Fibroblast of peridontal ligament (primary cell): ENCODE results near the gene FUT2.
A peak's percentile ranks its signal among the peaks of the same experiment; 100 is the strongest.
"Not testable (repeated sequence)": the region's sequence is repeated elsewhere in the genome, so short reads cannot be mapped to it uniquely, and the experiment has no call there.

Experiments used
- DNase-seq: peaks from one replicate; pipeline ENCODE4 v3.0.0-alpha.2; 2010; ENCODE audit errors: extremely low read depth

FUT2 gene

DNA sequence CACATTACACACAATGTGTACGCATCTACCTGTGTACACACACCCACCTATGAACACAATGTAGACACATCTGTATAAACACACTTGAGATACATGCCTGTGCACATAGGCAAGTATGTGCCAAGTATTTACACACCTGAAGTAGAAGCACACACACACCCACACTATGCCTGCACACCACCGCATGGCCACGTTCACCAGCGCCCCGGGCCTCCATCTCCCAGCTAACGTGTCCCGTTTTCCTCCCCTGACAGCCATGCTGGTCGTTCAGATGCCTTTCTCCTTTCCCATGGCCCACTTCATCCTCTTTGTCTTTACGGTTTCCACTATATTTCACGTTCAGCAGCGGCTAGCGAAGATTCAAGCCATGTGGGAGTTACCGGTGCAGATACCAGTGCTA, 6.9 kb downstream of the FUT2 start:
- no peak for DNase-seq

DNA sequence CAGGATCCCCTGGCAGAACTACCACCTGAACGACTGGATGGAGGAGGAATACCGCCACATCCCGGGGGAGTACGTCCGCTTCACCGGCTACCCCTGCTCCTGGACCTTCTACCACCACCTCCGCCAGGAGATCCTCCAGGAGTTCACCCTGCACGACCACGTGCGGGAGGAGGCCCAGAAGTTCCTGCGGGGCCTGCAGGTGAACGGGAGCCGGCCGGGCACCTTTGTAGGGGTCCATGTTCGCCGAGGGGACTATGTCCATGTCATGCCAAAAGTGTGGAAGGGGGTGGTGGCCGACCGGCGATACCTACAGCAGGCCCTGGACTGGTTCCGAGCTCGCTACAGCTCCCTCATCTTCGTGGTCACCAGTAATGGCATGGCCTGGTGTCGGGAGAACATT, 7.5 kb downstream of the FUT2 start:
- no peak for DNase-seq

DNA sequence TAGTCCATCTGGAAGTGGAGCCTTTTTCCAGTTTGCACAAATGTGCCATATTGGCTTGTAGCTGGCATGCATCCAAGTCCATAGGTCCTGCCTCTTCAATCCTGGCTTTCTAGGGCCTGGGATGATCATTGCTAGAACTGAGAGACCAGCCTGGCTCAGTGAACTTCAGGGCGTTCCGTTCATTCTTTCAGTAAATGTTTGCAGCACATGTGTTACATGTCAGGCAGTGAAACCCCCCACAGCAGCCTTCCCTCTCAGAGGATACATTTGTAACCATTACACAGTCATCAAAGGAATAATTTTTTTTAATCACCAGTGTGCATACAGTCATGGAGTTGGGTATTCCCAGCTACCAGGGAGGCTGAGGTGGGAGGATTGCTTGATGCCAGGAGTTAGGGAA, 9.7 kb downstream of the FUT2 start:
- DNase-seq = no peak

DNA sequence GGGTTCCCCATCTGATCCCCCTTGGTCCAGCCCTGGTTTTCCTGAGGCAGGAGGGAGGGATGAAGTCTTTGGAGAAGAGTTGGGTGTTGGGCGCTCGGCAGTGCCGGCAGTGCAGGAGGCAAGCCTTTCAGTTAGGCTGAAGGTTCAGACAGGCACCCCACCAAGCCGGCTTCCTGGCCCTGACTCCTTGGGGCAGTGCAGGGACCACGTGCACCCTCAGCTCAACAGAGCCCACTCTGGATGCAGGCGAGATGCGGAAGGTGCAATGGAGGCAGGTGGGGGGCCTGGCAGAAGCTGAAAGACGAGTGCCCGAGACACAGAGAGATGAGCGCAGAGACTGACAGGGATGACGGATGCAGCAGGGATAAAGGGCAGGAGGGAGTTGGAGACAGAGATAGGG, 12.7 kb downstream of the FUT2 start:
- DNase-seq = no peak

DNA sequence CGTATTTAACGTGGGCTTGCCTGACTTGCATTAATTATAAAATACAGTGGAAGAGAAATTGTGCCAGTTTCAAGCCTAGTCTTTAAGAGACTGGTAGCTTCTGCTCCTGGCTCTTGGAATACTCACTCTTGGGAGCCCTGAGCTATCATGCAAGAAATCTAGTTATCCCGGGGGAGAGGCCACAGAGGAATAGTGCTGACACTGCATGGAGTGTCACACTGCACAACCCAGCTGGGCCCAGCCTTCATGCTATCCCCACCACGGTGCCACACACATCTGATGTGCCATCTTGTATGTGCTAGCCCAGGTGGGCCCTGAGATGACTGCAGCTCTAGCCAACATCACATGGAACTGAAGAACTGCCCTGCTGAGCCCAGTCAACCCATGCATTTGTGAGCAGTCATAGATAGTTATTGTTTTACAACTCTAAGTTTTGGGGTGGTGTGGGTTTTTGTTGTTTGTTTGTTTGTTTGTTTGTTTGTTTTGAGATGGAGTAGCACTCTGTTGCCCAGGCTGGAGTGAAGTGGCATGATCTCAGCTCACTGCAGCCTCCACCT, 15.4 kb downstream of the FUT2 start:
- DNase-seq = no peak

DNA sequence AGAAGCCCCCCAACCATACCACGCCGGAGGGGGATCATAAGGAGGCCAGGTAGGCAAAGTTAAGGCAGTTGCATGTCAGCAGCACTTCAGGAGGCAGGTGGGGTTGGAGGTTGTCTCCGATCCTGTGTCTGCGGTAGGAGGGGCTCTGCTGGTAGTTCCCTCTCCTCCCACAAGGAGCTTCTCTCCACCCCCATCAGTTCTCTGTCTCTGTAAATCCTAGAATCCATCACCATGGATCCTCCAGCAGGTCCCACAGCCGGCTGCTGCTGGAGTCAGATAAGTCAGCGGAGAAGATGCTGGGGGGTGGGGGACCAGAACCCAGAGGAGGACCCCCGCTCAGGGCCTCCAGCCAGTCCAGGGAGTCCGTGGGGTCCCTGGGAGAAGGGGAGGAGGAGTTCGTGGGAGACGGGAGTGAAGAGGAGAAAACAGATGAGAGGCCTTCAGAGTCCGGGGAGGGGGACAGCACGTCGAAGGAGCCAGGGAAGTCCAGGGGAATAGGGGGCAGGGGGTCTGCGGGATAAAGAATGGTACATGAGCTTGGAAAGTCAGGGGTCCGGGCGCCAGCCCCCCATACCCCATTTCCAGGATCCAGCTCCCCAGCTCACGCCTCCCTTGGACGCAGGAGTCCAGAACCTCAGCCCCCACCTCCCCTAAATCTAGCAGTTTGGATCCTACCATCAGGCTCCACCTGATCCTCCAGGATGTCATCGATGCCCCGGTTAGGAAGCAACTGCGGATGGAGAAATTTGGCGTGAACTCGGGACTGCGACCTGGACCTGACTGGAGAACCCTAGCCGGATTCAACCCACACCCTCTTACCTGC, 17.5 kb downstream of the FUT2 start:
- no peak for DNase-seq

DNA sequence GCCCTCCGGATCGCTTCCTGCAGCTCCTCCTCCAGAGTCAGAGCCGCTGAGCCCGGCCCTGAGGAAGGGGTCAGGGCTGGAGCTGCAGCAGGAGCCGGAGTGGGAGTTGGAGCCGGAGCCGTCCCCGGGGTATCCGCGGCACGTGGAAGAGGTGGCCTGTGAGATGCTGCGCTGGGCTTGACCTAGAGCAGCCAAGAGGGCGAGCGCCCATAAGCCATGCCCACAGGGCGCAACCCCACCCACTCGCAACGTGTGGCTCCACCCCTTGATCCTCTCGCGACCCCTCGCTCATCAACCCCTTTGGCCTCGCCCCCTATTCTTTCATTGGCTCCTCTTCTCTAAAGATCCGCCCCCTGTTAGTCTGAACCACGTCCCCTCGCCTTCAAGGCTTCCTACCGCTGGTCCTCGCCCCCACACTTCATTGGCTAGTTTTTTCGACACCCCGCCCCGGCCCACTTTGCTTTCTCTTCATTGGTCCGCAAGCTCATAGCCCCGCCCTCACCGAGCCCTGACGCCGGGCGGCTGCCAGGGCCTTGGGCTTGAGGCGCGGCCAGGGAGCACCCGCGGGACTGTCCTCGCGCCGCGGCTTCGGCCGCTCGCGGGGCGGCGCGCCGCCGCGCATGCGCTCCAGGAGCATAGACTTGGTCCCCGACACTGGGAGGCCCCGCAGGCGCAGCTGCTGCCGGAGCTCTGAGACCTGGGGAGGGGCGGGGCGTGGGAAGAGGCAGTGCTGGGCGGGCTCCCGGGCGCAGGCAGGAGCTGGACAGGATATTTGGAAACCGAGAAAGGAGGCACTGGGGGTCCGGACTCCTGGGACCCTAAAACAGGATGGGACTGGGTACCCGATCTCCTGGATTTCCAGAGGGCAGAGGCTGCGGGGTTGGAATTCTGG, 18.3 kb downstream of the FUT2 start:
- peak; percentile 99 for DNase-seq

DNA sequence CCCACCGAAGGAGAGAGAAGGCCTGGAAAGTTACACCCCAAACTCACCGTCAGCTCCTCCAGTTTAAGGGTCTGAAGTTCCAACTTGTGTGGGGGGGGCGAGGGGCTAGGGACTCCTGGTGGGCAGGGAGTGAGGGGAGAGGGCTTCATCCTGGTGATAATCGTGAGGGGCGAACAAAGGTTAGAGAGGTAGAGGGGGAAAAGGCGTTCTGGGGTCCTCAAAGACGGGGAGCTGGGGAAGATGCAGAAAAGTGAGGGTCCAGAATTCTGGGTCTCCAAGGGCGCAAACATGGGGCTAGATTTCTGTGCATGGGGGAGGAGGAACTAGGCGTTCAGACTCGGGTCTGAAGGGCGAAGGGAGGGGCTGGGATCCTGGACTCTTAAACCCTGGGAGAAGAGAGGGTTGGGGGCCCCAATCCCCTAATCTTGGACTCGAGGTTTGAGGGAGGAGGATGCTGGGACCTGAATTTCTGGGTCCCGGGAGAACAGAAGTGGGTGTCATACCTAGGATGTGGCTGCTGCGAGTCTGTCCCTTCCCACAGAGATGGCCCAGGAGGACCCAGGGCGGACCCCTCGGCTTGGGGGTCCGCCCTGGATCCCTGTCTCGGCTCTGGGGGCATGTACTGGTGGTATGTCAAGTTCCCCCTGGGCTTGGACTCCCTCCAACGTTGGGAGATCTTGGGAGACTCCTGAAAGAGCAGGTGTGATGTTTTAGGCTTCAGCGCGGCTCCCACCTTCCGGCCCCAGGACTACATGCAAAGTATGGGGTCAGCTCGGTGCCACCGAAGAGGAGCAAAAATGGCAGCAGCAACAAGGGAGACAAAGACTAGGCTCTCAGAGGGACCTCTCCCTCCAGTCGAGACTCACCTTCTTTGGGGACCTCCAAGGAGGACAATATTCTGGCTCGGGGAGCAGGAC, 19.2 kb downstream of the FUT2 start:
- DNase-seq = no peak

DNA sequence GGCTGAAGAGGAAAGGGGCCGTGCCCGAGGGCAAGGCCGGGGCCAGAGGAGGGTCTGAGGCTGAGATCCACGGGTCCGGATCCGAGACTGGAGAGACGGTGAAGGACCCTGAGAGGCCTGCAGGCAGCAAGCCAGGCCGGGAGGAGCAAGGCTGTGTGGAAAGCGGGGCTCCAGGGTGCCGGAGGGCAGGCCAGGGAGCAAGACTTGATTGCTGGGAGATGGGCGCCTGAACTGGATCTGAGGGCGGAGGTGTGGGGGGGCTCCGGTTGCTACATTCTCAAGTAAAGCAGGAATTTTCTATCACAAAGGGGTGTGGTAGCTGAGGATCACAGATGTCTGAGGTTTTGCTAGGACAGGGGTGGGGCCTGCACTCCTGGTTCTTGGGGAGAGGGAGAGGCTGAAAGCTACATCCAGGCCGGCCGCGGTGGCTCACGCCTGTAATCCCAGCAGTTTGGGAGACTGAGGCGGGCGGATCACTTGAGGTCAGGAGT, 20.0 kb downstream of the FUT2 start:
- DNase-seq = no peak

DNA sequence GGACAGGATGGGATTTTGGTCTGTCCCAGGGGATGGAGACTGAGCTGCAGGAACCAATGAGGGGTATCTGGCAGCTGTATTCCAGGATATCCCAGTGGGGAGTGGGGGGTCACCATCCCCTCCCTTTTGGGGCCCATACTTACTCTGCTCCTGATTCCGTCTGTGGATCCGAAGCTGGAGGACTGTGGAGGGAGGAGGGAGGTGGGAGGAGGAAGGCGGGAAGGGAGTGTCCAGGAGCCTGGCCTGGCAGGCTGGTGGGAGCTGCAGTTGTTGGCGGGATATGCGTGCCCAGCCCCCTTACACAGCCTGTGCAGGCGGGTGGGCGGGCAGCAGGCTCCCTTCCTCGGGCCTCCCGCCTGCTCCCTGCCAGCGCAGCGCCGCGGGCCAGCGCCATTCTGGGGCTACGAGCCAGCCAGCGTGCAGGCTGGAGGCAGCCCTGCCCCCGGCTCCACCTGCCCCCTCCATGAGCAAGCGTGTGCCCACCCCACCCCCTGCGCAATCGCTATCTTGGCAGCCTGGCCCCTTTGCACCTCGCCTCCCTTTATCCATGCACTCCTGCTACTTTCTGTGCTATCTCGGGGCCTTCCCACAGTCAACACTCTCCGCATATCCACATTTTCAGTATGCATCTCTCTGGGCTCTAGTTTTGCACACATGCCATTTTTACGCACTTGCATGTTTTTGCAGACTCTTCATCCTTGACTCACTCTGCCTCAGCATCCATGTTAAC, 21.0 kb downstream of the FUT2 start:
- peak; percentile 62 for DNase-seq

DNA sequence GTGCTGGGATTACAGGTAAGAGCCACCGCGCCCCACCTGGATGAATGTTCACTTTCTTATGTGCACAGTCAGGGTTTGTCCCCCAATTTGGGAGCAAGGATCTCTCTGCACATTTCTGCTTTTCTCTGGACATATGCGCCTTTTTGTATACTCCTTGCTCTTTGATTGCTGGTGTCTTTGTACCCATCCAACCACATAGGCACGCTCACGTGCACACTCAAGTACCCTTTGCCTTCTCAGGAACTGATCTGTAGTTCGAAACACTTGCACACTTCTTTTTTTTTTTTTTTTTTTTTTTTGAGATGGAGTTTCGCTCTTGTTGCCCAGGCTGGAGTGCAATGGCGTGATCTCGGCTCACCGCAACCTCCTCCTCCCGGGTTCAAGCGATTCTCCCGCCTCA, 22.3 kb downstream of the FUT2 start:
- DNase-seq = not testable (repeated sequence)

DNA sequence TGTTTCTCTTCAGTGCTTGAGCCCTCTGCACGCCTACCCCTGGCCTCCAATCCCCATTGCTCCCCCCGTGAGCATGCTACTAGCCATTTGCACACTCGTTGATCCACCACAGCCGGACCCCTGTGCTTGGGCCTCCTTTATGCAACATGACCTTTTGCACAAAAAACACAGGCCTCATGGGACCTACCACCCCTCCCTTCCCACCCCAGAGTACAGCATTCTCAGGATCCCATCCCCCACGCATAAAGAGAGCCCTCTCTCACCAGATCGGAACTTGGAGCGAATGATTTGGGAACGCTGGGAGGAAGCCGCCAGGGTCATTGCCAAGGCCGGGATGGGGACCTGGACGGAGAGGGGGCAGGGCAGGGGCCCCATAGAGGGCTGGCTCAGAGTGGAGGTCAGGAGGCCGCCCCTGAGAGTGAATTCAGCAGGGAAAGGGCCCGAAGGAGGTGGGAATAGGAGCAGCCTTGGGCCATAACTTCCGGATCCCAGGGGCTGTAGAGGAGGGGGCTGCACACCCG, 23.0 kb downstream of the FUT2 start:
- DNase-seq = no peak

DNA sequence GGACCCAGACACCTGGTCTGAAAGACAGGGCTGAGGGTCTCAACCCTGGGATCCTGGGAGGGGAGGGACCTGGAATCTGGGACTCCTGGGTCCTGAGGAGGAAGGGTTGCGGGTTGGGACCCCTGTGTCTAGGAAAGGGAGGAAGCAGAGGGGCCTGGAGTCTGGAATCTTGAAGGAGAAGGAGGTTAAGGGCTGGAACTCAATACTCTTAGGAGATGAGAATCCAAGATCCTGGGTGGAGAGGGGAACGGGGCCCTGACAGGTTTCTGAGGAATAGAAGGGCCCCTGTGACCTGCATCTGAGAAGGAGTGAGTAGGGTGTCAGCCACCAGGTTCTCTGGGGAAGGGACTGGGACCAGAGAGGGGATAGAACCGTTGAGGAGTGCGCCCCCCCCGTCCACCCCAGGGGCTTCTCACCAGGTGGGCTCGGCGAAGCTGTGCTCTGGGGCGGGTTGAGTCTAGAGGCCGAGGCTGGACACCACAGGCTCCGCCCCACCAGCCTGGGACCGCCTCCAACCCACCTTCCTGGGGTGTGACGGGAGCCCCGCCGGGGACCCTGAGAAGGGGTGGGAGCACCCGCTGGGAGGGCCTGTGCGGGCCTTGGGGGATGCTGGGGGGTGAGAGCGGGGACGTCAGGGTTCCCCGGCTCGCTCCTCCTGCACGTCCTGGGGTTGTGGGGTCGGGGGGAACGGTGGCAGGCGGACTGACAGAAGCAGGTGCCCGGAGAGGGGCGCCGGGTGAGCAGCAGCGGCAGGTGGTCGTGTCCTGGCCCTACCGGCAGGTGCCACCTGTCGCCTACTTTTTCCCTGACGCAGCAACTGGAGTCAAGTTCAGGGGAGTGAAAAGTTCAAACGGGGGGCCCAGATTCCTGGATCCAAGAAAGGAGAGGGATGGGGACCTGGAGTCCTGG, 23.7 kb downstream of the FUT2 start, which contains the start of gene MAMSTR:
Gene MAMSTR (minus strand): TSS at position 463 of the 909 bp plus-strand sequence. CDS start 694 bp downstream, outside the sequence.
- DNase-seq = no peak

DNA sequence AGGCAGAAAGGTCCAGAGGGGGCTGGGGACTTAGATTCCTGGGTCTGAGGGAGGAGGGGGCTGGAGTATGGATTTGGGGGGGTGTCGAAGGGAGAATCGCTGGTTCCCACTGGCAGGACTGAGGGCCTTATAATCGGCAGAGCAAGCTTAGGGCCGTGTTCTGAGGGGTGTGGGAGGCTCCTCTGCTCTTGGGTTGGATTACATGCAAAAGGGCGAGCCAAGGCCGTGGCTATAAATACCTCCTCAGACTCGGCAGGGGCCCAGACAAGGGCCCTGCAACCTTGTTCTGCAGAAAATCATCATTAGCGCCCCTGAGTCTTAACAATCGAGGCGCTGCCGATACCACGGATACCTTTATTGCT, 24.5 kb downstream of the FUT2 start:
- no peak for DNase-seq

DNA sequence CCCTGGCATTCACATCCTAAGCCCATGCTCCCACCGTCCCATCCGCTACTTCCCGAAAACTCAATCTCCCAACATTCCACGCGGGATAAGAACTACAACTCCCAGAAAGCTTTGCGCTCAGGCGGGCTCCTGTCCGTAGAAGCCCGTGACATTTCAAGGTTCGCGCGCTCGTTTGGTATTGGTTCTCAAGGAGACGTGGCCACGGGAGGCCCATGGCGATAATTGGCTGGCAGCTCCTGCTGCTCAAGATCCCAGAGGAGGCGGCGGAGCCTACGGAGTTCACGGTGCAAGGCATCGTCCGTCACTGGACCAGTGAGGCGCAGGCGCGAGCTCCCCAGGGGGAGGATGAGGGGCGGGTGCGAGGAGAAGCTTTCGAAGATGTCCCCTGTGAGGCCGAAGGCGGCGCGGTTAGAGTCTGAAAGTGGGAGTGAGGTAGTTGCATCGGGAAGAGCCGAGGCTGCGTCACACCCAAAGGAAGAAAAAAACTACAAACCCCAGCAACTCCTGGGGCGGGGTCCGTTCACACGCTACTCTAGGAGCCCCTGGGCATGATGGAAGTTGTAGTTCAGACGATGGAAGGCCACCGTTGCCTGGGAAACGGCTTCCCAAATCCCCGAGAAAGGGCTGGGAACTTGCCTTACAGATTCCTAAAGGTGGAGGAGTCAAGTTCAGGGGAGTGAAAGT, 25.0 kb downstream of the FUT2 start:
- DNase-seq = peak; percentile 99

DNA sequence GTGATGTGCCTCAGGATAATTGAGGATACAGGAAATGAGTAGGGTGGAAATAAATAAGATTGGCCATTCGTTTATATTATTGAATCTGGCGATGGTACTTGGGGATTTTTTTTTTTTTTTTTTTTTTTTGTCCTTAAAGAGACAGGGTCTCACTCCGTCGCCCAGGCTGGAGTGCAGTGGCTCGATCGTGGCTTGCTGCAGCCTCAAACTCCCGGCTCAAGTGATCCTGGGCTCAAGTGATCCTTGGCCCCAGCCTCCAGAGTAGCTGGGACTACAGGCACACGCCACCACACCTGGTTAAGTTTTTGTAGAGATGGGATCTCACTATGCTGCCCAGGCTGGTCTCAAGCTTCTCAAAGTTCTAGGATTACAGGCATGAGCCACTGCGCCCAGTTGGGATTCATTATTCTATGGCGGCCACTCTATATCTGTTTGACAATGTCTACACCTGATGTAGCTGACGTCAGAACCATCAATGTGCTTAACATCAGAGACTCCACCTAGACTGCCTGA, 26.5 kb downstream of the FUT2 start:
- DNase-seq = no peak

DNA sequence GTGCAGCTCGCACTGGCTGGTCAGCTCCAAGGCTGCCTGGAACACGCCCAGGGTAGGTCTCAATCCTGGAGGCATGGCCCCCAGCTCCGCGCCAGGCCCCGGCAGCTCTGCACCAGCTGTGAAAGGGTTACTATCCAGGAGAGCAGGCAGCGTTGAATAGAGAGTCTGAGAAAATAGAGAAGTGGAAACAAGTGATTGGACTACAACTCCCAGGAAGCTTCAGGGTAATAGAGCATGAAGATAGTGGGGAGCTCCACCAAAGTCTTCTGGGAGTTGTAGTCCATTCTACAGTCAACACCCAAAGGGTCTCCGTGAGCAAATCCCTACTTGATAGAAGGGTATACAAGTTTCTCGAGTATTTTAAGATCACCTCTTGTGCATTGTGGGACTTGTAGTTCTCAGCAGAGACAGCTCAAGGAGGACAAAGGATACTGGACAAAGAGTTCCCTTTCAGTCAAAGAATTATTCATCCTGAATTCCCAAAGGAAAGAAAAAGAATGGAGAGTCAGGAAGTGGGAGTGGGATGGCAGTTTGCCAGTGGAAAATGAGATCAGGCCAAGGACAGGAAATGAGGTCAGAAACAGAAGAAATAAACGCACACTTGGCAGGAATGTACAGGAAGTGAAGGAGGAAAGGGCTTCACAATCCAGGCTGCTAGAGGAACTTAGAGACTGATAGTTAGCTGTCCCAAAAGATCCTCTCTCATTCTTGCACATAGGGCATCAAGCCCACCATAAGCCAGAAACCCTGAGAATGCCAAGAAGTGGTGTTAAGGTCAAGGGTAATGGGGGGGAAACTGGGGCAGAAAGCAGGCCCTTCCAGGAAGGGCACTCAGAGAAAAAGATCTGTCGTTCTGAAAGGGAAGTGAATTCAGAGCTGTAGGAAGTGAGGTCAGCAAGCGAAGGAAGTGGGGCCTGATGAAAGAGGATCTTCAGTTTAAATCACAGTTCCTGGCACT, 29.3 kb downstream of the FUT2 start:
- DNase-seq = peak; percentile 89
